HepG2 (cell line): ENCODE measurements around the gene CAMTA1. TPM values are rescaled to one million over a fixed set of nuclear protein-coding genes. Genes with fewer than 3 reads are reported as not detected.

Experiments
- ATAC-seq: fragments of 200-7000 bp; cut with Tn5 transposase; 3 replicates; pipeline ENCODE4 v1.9.1; 2020; ENCODE audit warnings: mild to moderate bottlenecking, moderate library complexity
- BruUV-seq: library from RNA; stranded (reverse); fragments of 400-500 nt; replicated peaks from 2 replicates; lab custom pipeline; 2021; lab: Mats Ljungman, UMichigan
- CTCF ChIA-PET: fragments of 300-600 bp; formaldehyde crosslinking; extraction: SDS; loops from one replicate; lab custom pipeline; 2021; ENCODE audit warnings: low total read pairs, inconsistent platforms, low intra/inter-chr PET ratio; lab: Yijun Ruan, JAX
- POLR2A ChIA-PET: fragments of 350-600 bp; sonication (Branson Sonifier 250); formaldehyde crosslinking; loops from one replicate; lab custom pipeline; 2020; ENCODE audit warnings: antibody characterized with exemption, inconsistent platforms; lab: Yijun Ruan, JAX
- DNase-seq: peaks from one replicate; pipeline ENCODE4 v3.0.0-alpha.2; 2015; ENCODE audit warnings: low spot score
- FAIRE-seq: peaks from 3 replicates; lab custom pipeline; 2011; peaks lifted over from hg19 to GRCh38; lab: Jason Lieb, UNC
- H2AFZ ChIP-seq: one replicate; pipeline ENCODE4 v1.6.1; 2011; ENCODE audit warnings: low read length, inconsistent platforms
- H3K27ac ChIP-seq: fragments of 300-600 bp; 3 replicates; pipeline ENCODE4 v1.8.0; 2011; ENCODE audit warnings: mixed run types, mild to moderate bottlenecking, mixed read lengths, low read length, inconsistent platforms; ENCODE audit not compliant: insufficient read depth; ENCODE audit errors: extremely low read length
- H3K27me3 ChIP-seq, 2 experiments: fragments of 200-600 bp in 1 of 2; 2 replicates in 1 of 2; 3 replicates in 1 of 2; pipeline versions ENCODE4 v1.6.0 to v1.8.0; 2011; ENCODE audit warnings: low read length in 2 of 2, mild to moderate bottlenecking in 2 of 2, moderate library complexity in 2 of 2, inconsistent platforms in 1 of 2; ENCODE audit not compliant: insufficient read depth in 2 of 2, control insufficient read depth in 1 of 2
- H3K36me3 ChIP-seq, 2 experiments: fragments of 200-600 bp in 1 of 2; replicated peaks in 1 of 2; 2 replicates in 1 of 2; 3 replicates in 1 of 2; pipeline versions ENCODE4 v1.5.1 to v1.8.0; 2011; ENCODE audit warnings: low read length in 2 of 2, inconsistent platforms in 1 of 2; ENCODE audit not compliant: insufficient read depth in 2 of 2, control insufficient read depth in 1 of 2
- H3K4me1 ChIP-seq: 2 replicates; pipeline ENCODE4 v1.5.1; 2012; ENCODE audit warnings: low read length, inconsistent platforms; ENCODE audit not compliant: insufficient read depth
- H3K4me2 ChIP-seq: 2 replicates; pipeline ENCODE4 v1.6.0; 2011; ENCODE audit warnings: low read depth, low read length, inconsistent platforms
- H3K4me3 ChIP-seq, 3 experiments: fragments of 200-600 bp in 1 of 3; sonication (generic), shearing (Covaris generic) in 1 of 3; replicated peaks in 1 of 3; 2 replicates each; pipeline ENCODE4 v1.5.1; 2011 to 2016; ENCODE audit warnings: low read length in 3 of 3, inconsistent platforms in 2 of 3, low read depth in 2 of 3, mild to moderate bottlenecking in 2 of 3, control low read depth in 1 of 3, mixed read lengths in 1 of 3; ENCODE audit not compliant: insufficient read depth in 1 of 3
- H3K79me2 ChIP-seq: one replicate; pipeline ENCODE4 v1.6.1; 2011; ENCODE audit warnings: low read length, inconsistent platforms; ENCODE audit not compliant: insufficient read depth
- H3K9ac ChIP-seq: 2 replicates; pipeline ENCODE4 v1.6.0; 2011; ENCODE audit warnings: mild to moderate bottlenecking, low read depth, low read length, inconsistent platforms; ENCODE audit not compliant: insufficient read depth
- H3K9me3 ChIP-seq: 2 replicates; pipeline ENCODE4 v1.5.1; 2012; ENCODE audit warnings: mild to moderate bottlenecking, low read length
- H4K20me1 ChIP-seq: 2 replicates; pipeline ENCODE4 v1.6.0; 2011; ENCODE audit warnings: inconsistent platforms, mild to moderate bottlenecking, low read length, moderate library complexity; ENCODE audit not compliant: insufficient read depth
- BCL6 ChIP-seq: IDR thresholded peaks from 2 replicates; pipeline ENCODE4 v1.6.1; 2016; ENCODE audit warnings: missing genetic modification reagents, missing compliant biosample characterization
- BRCA1 ChIP-seq: sonication (generic); formaldehyde crosslinking; IDR thresholded peaks from 2 replicates; pipeline ENCODE4 v1.4.0; 2020; ENCODE audit warnings: missing genetic modification reagents
- CBX5 ChIP-seq: sonication (generic); formaldehyde crosslinking; IDR thresholded peaks from 2 replicates; pipeline ENCODE4 v1.4.0; 2020; ENCODE audit warnings: missing genetic modification reagents, borderline replicate concordance
- HDAC6 ChIP-seq: fragments of 200-600 bp; sonication (generic); IDR thresholded peaks from 2 replicates; pipeline ENCODE4 v1.7.0; 2017; ENCODE audit warnings: mild to moderate bottlenecking, antibody characterized with exemption, low read length, low read depth
- NONO ChIP-seq, 2 experiments: fragments of 450-650 bp in 1 of 2; sonication (generic) in 1 of 2; formaldehyde crosslinking in 1 of 2; IDR thresholded peaks in 1 of 2; conservative IDR thresholded peaks in 1 of 2; 2 replicates each; pipeline versions ENCODE4 v1.6.1 to v1.8.0; 2017 to 2022; ENCODE audit warnings: mild to moderate bottlenecking in 1 of 2, missing genetic modification reagents in 1 of 2, moderate library complexity in 1 of 2
- RBM22 ChIP-seq: fragments of 200-400 bp; formaldehyde crosslinking; optimal IDR thresholded peaks from 2 replicates; pipeline ENCODE3; 2017; ENCODE audit warnings: mild to moderate bottlenecking, low read length, moderate library complexity
- REPIN1 ChIP-seq: sonication (generic); formaldehyde crosslinking; IDR thresholded peaks from 2 replicates; pipeline ENCODE4 v1.8.0; 2022; ENCODE audit warnings: missing genetic modification reagents, low read depth, mild to moderate bottlenecking, borderline replicate concordance
- SAP130 ChIP-seq: IDR thresholded peaks from 2 replicates; pipeline ENCODE4 v1.6.1; 2016; ENCODE audit warnings: low read depth
- TEAD3 ChIP-seq: optimal IDR thresholded peaks from 2 replicates; pipeline ENCODE3; 2016; ENCODE audit warnings: borderline replicate concordance
- ZFP82 ChIP-seq: sonication (generic); formaldehyde crosslinking; IDR thresholded peaks from 2 replicates; pipeline ENCODE4 v1.5.1; 2020; ENCODE audit warnings: mild to moderate bottlenecking, missing genetic modification reagents, borderline replicate concordance
- ZFP90 ChIP-seq: sonication (generic); formaldehyde crosslinking; IDR thresholded peaks from 2 replicates; pipeline ENCODE4 v1.8.0; 2022; ENCODE audit warnings: missing genetic modification reagents, mild to moderate bottlenecking, inconsistent platforms, borderline replicate concordance
- ZNF317 ChIP-seq: sonication (generic); formaldehyde crosslinking; IDR thresholded peaks from 2 replicates; pipeline ENCODE4 v1.5.0; 2020; ENCODE audit warnings: mild to moderate bottlenecking, missing genetic modification reagents
- ZNF644 ChIP-seq: IDR thresholded peaks from 2 replicates; pipeline ENCODE4 v1.6.1; 2016; ENCODE audit warnings: low read depth
- ZNF660 ChIP-seq: sonication (generic); formaldehyde crosslinking; IDR thresholded peaks from 2 replicates; pipeline ENCODE4 v1.5.1; 2020; ENCODE audit warnings: mild to moderate bottlenecking, low read depth, missing genetic modification reagents, borderline replicate concordance
- WGBS: methylation state at CpG from one replicate; pipeline ENCODE4 v1.1.6; 2017; ENCODE audit warnings: low lambda C conversion rate; 5-methylcytosine and 5-hydroxymethylcytosine counted together
- in situ Hi-C: cut with HindIII; loops from 2 replicates; pipeline ENCODE4 v1.10.0; 2017; ENCODE audit warnings: low pct_unique_long_range_greater_than_20kb; ENCODE audit not compliant: extremely low pct_ligation_motif_present
- intact Hi-C: fragments of 100-400 bp; cut with micrococcal nuclease; formaldehyde crosslinking; loops from one replicate; pipeline ENCODE4 v1.10.0; 2022; ENCODE audit not compliant: unreplicated experiment
- polyA plus RNA-seq, 8 experiments: library from polyadenylated mRNA; depleted of rRNA in 3 of 8; stranded (reverse) in 7 of 8; unstranded in 1 of 8; fragments of >200 nt; fragmentation: Illumina TruSeq in 4 of 8; extraction: Trizol in 4 of 8; gene quantifications; 2 replicates each; pipeline versions ENCODE4 v1.2.1 to v1.2.3, GENCODE V29; 2011 to 2016; ENCODE audit warnings: low read depth in 4 of 8, missing spikeins in 1 of 8, mixed read lengths in 1 of 8; ENCODE audit not compliant: insufficient read depth in 1 of 8
- total RNA-seq, 5 experiments: library from RNA; depleted of rRNA; stranded (reverse); fragments of >200 nt; fragmentation: Illumina TruSeq; extraction: Trizol; gene quantifications; 2 replicates each; pipeline ENCODE4 v1.2.3, GENCODE V29; 2016; ENCODE audit warnings: low read depth in 1 of 5
- TF ChIP-seq, protein P1 (sequence below), 2 experiments: sonication (generic) in 1 of 2; formaldehyde crosslinking in 1 of 2; IDR thresholded peaks; 2 replicates each; pipeline versions ENCODE4 v1.6.1 to v1.9.0; 2014 to 2022; ENCODE audit warnings: antibody characterized with exemption in 1 of 2, borderline replicate concordance in 1 of 2, inconsistent platforms in 1 of 2, low read depth in 1 of 2, missing genetic modification reagents in 1 of 2
- TF ChIP-seq, protein P2 (sequence below): sonication (generic); formaldehyde crosslinking; IDR thresholded peaks from 2 replicates; pipeline ENCODE4 v1.4.0; 2020; ENCODE audit warnings: mild to moderate bottlenecking, missing genetic modification reagents, borderline replicate concordance
- TF ChIP-seq, protein P3 (sequence below): IDR thresholded peaks from 2 replicates; pipeline ENCODE4 v1.6.1; 2016; ENCODE audit warnings: missing compliant biosample characterization, missing genetic modification reagents, borderline replicate concordance

CAMTA1 gene
- total and polyA plus RNA-seq, 2 of the 13 experiments (the other 11 are each of a cell fraction or from before 2014, with no cell fraction given): 25.0 to 36.4 TPM

DNA sequence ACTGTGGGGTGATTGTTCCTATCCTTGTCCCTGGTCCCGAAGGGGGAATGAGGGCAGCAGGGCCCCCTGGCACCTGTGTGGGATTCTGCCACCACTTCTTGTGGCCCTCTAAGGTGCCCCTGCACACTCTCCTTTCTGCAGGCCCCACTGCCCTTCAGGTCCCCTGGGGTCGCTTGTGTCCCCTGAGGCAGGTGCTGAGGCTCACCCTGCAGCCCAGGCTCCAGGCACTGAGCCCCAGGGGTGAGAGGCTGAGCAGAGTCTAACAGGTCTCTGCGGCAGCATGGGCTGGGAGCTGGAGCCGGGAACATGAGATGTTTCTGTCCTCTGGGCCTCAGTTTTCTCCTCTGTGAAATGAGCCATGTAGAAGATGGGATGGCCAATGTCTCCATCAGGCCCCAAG lies 774.9 kb downstream of the CAMTA1 start:
- in situ Hi-C loops (no loop called here), intact Hi-C loops (no loop called here)
- Histone ChIP-seq H2AFZ (no peak overlapping the region), H3K27me3 (peaks cover 11 to 44% of the 10 kb centered on the region in 2 experiments; a peak in 4 of 5 replicates), H3K36me3 (no peaks in the 10 kb centered on the region), H3K9me3 (no peaks in the 10 kb centered on the region), H3K9ac (no peak overlapping the region), H3K4me3 (no peak overlapping the region), H3K27ac (no peak overlapping the region), H3K4me2 (no peak overlapping the region), H3K4me1 (no peaks in the 10 kb centered on the region), H3K79me2 (no peaks in the 10 kb centered on the region), H4K20me1 (no peaks in the 10 kb centered on the region)
- no peak for FAIRE-seq
- ChIA-PET POLR2A (no interaction called here), CTCF (no interaction called here)
- no TSS peak for BruUV-seq
- WGBS: 0% methylated on average over 3 of the region's 4 CpGs
- DNase-seq: no peak
- no peak for ATAC-seq
- no peak for TF ChIP-seq BCL6
- no peak for TF ChIP-seq RBM22
- TF ChIP-seq, protein P1, sequence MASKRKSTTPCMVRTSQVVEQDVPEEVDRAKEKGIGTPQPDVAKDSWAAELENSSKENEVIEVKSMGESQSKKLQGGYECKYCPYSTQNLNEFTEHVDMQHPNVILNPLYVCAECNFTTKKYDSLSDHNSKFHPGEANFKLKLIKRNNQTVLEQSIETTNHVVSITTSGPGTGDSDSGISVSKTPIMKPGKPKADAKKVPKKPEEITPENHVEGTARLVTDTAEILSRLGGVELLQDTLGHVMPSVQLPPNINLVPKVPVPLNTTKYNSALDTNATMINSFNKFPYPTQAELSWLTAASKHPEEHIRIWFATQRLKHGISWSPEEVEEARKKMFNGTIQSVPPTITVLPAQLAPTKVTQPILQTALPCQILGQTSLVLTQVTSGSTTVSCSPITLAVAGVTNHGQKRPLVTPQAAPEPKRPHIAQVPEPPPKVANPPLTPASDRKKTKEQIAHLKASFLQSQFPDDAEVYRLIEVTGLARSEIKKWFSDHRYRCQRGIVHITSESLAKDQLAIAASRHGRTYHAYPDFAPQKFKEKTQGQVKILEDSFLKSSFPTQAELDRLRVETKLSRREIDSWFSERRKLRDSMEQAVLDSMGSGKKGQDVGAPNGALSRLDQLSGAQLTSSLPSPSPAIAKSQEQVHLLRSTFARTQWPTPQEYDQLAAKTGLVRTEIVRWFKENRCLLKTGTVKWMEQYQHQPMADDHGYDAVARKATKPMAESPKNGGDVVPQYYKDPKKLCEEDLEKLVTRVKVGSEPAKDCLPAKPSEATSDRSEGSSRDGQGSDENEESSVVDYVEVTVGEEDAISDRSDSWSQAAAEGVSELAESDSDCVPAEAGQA (IDR thresholded peaks at IDR 0.05; ENCODE audit: low read depth): no peak
- TF ChIP-seq, protein P1 (CRISPR knock-in tag; IDR thresholded peaks at IDR 0.05; ENCODE audit: borderline replicate concordance): no peak
- TF ChIP-seq SAP130 (CRISPR knock-in tag): no peak
- TF ChIP-seq ZNF317 (CRISPR knock-in tag): no peak
- no peak for TF ChIP-seq TEAD3 (CRISPR knock-in tag)
- TF ChIP-seq CBX5 (CRISPR knock-in tag): no peak
- no peak for TF ChIP-seq BRCA1 (CRISPR knock-in tag)
- TF ChIP-seq HDAC6: no peak
- no peak for TF ChIP-seq ZNF660
- TF ChIP-seq, protein P2, sequence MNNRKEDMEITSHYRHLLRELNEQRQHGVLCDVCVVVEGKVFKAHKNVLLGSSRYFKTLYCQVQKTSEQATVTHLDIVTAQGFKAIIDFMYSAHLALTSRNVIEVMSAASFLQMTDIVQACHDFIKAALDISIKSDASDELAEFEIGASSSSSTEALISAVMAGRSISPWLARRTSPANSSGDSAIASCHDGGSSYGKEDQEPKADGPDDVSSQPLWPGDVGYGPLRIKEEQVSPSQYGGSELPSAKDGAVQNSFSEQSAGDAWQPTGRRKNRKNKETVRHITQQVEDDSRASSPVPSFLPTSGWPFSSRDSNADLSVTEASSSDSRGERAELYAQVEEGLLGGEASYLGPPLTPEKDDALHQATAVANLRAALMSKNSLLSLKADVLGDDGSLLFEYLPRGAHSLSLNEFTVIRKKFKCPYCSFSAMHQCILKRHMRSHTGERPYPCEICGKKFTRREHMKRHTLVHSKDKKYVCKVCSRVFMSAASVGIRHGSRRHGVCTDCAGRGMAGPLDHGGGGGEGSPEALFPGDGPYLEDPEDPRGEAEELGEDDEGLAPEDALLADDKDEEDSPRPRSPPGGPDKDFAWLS (CRISPR knock-in tag): no peak
- TF ChIP-seq REPIN1: no peak
- TF ChIP-seq, protein P3, sequence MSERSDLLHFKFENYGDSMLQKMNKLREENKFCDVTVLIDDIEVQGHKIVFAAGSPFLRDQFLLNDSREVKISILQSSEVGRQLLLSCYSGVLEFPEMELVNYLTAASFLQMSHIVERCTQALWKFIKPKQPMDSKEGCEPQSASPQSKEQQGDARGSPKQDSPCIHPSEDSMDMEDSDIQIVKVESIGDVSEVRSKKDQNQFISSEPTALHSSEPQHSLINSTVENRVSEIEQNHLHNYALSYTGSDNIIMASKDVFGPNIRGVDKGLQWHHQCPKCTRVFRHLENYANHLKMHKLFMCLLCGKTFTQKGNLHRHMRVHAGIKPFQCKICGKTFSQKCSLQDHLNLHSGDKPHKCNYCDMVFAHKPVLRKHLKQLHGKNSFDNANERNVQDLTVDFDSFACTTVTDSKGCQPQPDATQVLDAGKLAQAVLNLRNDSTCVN (CRISPR knock-in tag): no peak
- TF ChIP-seq ZNF644: no peak
- no peak for TF ChIP-seq ZFP82 (CRISPR knock-in tag)
- no peak for TF ChIP-seq ZFP90 (CRISPR knock-in tag)
- TF ChIP-seq NONO (IDR thresholded peaks at IDR 0.05): no peak
- TF ChIP-seq NONO (CRISPR knock-in tag; conservative IDR thresholded peaks at IDR 0.05): no peak
